ENCODE measurements around the gene PRCC. TPM values are rescaled to one million over a fixed set of nuclear protein-coding genes. Genes with fewer than 3 reads are reported as not detected.

PRCC gene
- total RNA-seq, 1 donor from 2014 or later: 57.8 TPM

GRCh38 chr1:156813750-156814570 is 46.6 kb downstream of the PRCC start:
- peak; percentile 58 for DNase-seq (ENCODE audit: low spot score)

- no peak for DNase-seq (ENCODE audit: low spot score)
Measured at GRCh38 chr1:156814571-156815260, 47.4 kb downstream of the PRCC start.

DNA sequence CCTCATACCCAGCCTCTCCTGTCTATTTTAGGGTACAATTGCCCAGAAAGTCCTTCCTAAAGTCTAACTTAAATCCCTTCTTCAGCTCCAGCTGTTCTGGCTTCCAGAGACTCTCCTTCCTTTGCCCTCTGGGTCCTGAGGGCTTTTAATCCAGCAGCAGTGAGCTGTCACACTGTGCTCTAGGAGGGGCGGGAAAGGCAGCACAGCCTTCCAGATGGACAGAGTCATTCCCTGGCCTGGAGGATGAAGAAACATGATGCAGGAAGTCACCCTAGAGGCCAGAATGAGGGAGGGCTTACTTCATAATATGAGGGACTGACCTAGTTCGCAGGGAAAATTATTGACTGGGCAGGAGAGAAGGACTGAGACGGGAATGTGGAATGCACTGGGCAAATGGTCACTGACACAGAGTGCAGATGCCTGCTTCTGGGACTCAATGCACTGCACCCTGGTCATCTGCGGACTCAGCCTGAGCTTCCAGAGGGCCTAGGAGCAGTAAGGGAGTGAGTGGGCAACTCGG is 48.0 kb downstream of the PRCC start:
- peak; percentile 39 for DNase-seq (ENCODE audit: low spot score)

DNA sequence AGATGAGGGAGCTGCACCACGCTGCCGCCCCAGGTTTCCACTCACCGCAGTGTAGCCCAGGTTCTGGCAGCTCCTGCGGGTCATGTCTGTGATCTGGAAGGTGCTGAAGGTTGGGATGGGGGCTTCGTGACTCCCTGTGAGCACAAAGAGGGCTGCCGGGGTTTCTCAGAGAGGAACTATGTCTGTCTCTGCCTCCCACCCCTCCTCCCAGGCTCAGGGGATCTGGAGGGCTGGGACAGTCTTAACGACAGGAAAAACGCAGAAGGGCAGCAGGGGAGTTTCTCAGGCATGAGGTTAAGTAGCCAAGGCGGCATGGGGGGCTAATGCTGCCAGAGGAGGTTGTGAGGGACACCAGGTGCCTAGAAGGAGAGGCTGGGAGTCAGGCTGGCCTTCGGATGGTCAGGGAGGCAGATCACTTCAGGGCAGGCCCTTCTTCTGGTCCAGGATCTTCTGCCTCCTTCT is 48.7 kb downstream of the PRCC start:
- DNase-seq (ENCODE audit: low spot score): no peak

DNA sequence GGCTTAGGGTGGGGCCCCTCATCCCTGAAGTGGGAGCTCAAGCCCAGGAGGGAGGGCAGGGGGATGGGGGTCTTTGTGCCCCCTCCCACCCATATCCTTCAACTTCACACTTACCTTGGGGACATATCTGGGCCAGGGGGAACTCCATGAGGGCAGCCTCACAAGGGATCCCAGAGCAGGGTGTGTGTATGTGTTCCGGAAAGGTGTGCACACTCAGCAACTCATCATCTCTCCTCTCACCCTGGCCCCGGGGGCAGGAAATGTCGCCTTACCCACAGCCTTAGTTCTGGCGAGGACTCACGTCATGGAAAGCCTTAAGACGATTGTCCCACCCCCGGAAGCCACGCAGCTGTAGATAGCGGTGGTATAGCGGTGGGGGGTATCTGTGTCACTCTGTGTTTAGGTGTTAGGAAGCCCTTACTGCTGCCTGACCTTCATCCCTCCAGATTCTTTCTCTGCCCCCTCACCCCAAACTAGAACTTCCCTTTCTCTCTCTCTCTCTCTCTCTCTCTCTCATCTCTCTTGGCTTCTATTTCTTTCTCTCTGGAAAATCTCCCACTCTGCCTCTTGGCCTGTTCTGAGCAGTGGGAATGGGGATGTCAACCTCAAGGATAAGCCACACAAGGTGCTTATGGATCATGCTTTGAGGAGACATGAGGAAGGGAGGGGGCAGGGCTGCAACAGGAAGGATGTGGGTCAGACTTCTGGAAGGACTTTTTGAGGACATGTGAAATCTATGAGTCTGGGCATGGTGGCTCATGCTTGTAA is 49.4 kb downstream of the PRCC start, which contains the start of gene SH2D2A:
Gene SH2D2A (minus strand): TSS at position 288 of the 768 bp plus-strand sequence. CDS start 140 bp downstream, at position 148.
- DNase-seq (ENCODE audit: low spot score): peak; percentile 82

- DNase-seq (ENCODE audit: low spot score): no peak
Measured at GRCh38 chr1:156821801-156822200, 54.5 kb downstream of the PRCC start.

DNA sequence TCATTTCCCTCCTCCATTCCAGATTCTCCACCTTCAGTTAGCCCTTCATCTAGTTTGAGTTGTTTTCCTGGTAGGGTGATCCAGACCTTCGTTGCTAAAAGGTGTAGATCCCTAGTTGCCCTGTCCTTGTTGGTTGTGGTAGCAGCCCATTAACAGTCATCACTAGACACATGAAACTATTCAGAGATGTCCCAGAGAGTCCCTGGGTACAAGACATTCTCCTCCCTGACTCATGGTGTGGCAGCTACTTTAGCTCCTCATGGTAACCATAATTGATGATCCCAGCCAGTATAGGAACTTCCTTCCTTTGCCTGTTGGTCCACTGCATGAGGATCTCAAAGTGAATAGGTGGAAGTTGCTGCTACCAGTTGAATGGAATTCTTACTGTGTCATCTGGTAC is 55.3 kb downstream of the PRCC start:
- DNase-seq (ENCODE audit: low spot score): no peak

- DNase-seq (ENCODE audit: low spot score): no peak
Measured at GRCh38 chr1:156823210-156823790, 56.0 kb downstream of the PRCC start.

DNA sequence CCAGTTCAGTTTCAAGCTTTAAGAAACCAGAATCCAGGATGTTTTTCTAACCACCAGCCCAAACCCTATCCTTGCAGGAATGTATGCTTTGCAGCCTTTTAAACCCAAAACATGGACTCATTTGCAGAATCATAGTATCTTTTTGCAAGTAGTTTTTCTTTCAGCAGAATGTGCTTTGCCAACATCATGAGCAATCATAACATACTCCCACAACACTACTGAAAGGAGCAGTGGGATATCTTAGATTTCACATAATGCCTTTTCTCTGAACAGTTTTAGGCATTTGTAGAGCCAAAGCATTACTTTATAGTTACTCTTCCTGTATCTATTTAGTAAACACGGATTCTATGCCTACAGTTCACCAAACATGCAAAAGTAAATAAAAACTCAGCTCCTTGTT is 59.3 kb downstream of the PRCC start:
- DNase-seq (ENCODE audit: low spot score): no peak

GRCh38 chr1:156828400-156829124 is 61.2 kb downstream of the PRCC start:
- DNase-seq (ENCODE audit: low spot score): no peak

DNA sequence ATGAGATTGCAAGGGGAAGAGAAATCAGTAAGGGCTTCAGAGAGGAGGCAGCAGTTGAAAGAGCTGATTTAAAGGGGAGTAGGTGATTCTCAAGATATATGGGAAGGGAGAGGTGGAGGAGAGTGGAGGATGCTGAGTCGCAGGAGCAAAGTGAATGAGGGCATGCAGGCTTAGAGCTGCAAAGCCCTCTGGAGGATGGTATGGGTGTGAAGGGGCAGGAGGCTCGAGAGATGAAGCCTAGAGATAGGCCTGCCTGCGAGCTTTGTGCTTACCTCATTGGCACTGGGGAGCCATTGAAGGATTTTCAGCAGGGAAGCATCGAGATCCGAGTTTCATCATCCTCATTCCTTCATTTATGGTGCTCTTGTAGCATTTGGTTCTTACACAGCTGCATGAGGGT is 65.1 kb downstream of the PRCC start:
- no peak for DNase-seq (ENCODE audit: low spot score)

DNA sequence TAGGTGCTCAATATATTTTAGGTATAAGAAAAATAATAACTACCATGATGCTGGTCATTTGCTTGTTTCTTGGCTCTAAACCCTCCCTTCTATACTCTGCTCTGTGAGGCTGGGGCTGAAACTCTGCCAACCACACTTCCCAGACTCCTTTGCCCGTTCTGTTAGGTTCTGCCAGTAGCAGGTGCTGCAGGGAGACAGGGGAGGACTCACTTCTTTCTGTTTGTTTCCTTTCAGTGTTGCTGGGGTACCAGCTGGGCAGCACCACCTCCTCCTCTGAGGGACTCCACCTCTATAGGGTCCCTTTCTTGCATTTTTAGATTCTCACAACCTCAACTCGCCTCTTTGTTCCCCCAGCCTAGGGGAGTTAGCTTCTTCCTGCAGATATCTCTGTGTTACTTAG is 66.3 kb downstream of the PRCC start:
- no peak for DNase-seq (ENCODE audit: low spot score)

- no peak for DNase-seq (ENCODE audit: low spot score)
Measured at GRCh38 chr1:156834322-156834721, 67.0 kb downstream of the PRCC start.

DNA sequence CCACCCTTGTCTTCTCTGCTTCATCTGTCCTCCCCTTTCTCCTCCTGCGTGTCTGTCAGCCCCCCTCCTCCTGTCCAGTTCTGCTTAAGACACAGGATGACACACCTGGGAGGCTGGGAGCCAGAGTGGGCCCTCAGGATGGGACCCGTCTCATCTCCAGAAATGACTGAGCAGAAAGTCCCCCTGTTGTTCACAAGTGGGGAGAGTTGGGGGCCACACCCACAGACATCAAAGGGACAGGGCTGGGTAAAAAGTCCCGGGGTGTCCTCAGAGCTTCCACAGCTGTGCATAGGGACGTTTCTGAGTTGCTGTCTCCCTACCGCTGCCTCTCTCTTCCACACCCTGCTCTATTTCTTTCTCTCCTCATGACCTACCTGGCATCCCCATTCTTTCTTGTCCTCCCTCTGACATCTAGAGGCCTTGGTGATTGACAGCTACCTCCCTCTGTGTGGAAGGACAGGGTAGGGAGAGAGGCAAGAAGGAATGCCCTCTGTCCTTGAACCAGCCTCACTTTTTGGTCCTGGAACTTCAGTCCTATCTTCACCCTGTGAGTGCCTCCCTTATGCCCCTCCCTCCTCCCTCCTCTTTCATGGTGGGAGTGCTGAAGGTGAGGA is 68.8 kb downstream of the PRCC start:
- DNase-seq (ENCODE audit: low spot score): no peak

GRCh38 chr1:156836892-156837291 is 69.6 kb downstream of the PRCC start:
- no peak for DNase-seq (ENCODE audit: low spot score)

DNA sequence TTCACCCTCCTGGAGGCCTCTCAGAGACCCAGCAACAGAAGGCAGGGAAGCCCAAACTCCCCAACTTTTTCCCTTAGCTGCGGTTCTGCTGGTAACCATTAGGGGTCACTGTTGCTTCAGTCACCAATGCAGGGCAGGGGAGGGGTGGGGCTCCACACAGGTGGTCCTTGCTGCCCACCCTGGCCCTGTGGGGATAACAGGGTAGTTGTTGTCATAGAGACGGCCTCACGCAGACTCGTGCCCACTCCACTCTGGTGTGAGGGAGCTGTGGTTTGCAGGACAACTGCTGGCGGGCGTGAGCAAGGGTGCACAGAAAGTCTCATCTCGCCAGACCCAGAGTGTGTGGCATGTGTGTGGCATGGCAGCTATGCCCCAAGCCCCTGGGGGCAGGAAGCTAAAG is 71.6 kb downstream of the PRCC start:
- no peak for DNase-seq (ENCODE audit: low spot score)

GRCh38 chr1:156839426-156840109 is 72.2 kb downstream of the PRCC start:
- DNase-seq (ENCODE audit: low spot score): no peak

GRCh38 chr1:156840186-156840897 is 73.0 kb downstream of the PRCC start:
- DNase-seq (ENCODE audit: low spot score): no peak

GRCh38 chr1:156840898-156841279 is 73.6 kb downstream of the PRCC start:
- DNase-seq (ENCODE audit: low spot score): no peak

Measured in mucosa of gallbladder (tissue), 1 donor.